ENCODE data around the gene RSPH1. TPM values are rescaled to one million over a fixed set of nuclear protein-coding genes. Genes with fewer than 3 reads are reported as not detected.

The RSPH1 gene
- total RNA-seq, 1 experiment from 2014 or later: 0.51 TPM

DNA sequence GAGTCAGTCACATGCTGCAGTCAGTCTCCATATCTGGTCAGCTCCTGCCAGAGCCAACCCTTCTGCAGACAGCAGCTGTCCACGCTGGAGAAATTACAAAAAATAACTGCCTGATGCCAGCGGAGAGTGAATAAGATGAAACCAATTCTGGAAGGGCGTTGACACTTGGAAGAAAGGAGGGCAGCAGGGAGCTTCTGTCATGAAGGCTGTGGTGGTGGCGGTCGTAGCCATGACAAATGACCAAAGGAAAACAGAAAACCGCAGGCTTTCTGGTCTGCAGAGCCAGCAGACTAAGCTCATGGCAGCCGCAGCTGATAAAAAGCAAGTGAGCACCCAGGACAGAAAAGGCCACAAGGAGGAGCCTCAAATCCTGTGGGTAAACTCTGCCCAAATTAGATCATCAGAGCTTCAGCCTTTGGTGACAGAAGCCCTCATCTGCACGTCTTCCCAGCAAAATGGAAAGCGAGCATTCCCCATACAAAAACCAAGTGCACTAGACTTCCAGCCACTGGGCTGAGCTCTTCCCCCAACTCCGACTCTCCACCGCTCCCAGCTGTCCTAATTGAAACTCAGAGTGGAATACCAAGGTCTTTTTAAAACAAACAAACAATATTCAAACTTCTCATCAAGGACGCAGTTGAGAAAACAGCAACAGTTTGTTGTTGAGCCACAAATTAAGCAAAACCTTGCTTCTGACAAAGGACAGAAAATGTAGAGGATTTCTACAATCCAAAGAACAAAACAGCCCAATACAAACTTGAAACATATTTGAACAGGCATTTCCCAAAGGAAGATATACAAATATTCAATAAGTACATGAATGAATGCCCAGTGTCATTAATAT is 28.7 kb downstream of the RSPH1 start:
- no peaks in the 10 kb centered on the region for H3K79me2 ChIP-seq (ENCODE audit: low read length)
- ChIA-PET CTCF (interaction anchor here (0.6 to 1.0 kb wide), 7 partner anchors 8 to 170 kb away, joined by 3 to 12 read pairs (median 5); no protein-coding TSS in a partner anchor), POLR2A (ENCODE audit: unreplicated experiment) (interaction anchor here (0.8 kb wide), 1 partner anchor 104 kb away, joined by 4 read pairs; no protein-coding TSS in a partner anchor)
- no peaks in the 10 kb centered on the region for H3K36me3 ChIP-seq (ENCODE audit: low read depth, low read length)
- peak overlapping the region; percentile 83 for H3K27ac ChIP-seq (ENCODE audit: low read length)
- H4K20me1 ChIP-seq (ENCODE audit: low read length): no peaks in the 10 kb centered on the region
- H3K9ac ChIP-seq (ENCODE audit: low read length): peak overlapping the region; percentile 46; the same call in 1 of the 2 replicates
- no peaks in the 10 kb centered on the region for H3K9me3 ChIP-seq (ENCODE audit: low read length)
- peak; percentile 34 for ATAC-seq
- no peak overlapping the region for H3K4me2 ChIP-seq (ENCODE audit: low read length)
- H3K4me3 ChIP-seq (ENCODE audit: low read length): no peak overlapping the region
- BruUV-seq (replicated peaks): no TSS peak
- H3K9me2 ChIP-seq (replicated peaks; ENCODE audit: low read length): no peaks in the 10 kb centered on the region
- H3F3A ChIP-seq (ENCODE audit: low read length, unreplicated experiment): no peaks in the 10 kb centered on the region
- H3K27me3 ChIP-seq (ENCODE audit: low read length): no peaks in the 10 kb centered on the region
- H3K4me1 ChIP-seq (ENCODE audit: insufficient read depth, low read length): peaks cover 21% of the 10 kb centered on the region
- intact Hi-C loops (cut with micrococcal nuclease): loop anchor here (2.0 kb wide), 1 partner anchor 69 kb away; no protein-coding TSS in a partner anchor
- DNase-seq: peak; percentile 50
- TF ChIP-seq CTCF (conservative IDR thresholded peaks at IDR 0.05; ENCODE audit: low read depth, low read length) (peak; percentile 62), EZH2 (IDR thresholded peaks at IDR 0.05; ENCODE audit: low read length, unreplicated experiment) (no peak), EZH2phosphoT487 (IDR thresholded peaks at IDR 0.05; ENCODE audit: borderline replicate concordance, low read length) (no peak)
- H2AFZ ChIP-seq (ENCODE audit: low read length): no peak overlapping the region

DNA sequence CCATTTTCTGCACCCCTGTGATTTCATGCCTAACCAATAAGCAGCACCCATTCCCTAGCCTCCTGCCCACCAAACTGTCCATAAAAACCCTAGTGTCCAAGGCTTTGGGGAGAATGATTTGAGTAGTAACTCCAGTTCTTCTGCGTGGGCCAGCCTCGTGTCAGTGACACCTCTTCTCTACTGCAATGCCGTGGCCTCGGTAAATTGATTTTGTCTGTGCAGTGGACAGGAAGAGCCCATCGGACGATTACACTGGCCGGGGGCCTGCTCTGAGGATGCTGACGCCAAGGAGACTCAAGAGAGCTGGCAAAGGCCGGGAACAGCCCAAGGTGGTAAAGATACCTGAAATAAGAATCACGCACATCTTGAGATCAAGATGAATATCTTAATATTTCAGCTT is 29.3 kb downstream of the RSPH1 start:
- intact Hi-C loops (cut with micrococcal nuclease): loop anchor here (2.0 kb wide), 1 partner anchor 70 kb away; no protein-coding TSS in a partner anchor
- ChIA-PET CTCF (interaction anchor here (0.6 to 1.0 kb wide), 6 partner anchors 8 to 169 kb away, joined by 3 to 9 read pairs (median 5); no protein-coding TSS in a partner anchor), POLR2A (ENCODE audit: unreplicated experiment) (no interaction called here)

More for the DNA sequence above, 29.3 kb downstream of the RSPH1 start:
- H3K9ac ChIP-seq (ENCODE audit: low read length): no peak overlapping the region
- H3F3A ChIP-seq (ENCODE audit: low read length, unreplicated experiment): no peaks in the 10 kb centered on the region
- H3K4me2 ChIP-seq (ENCODE audit: low read length): no peak overlapping the region
- H3K4me1 ChIP-seq (ENCODE audit: insufficient read depth, low read length): peaks cover 21% of the 10 kb centered on the region
- H3K36me3 ChIP-seq (ENCODE audit: low read depth, low read length): no peaks in the 10 kb centered on the region
- no TSS peak for BruUV-seq (replicated peaks)
- ATAC-seq (no peak), DNase-seq (no peak)
- H3K4me3 ChIP-seq (ENCODE audit: low read length): no peak overlapping the region
- H3K9me3 ChIP-seq (ENCODE audit: low read length): no peaks in the 10 kb centered on the region
- no peaks in the 10 kb centered on the region for H3K27me3 ChIP-seq (ENCODE audit: low read length)
- H3K9me2 ChIP-seq (replicated peaks; ENCODE audit: low read length): no peaks in the 10 kb centered on the region
- H3K79me2 ChIP-seq (ENCODE audit: low read length): no peaks in the 10 kb centered on the region
- H2AFZ ChIP-seq (ENCODE audit: low read length): no peak overlapping the region
- TF ChIP-seq EZH2phosphoT487 (IDR thresholded peaks at IDR 0.05; ENCODE audit: borderline replicate concordance, low read length): no peak
- TF ChIP-seq EZH2 (IDR thresholded peaks at IDR 0.05; ENCODE audit: low read length, unreplicated experiment): no peak
- no peak for TF ChIP-seq CTCF (conservative IDR thresholded peaks at IDR 0.05; ENCODE audit: low read depth, low read length)
- no peaks in the 10 kb centered on the region for H4K20me1 ChIP-seq (ENCODE audit: low read length)
- H3K27ac ChIP-seq (ENCODE audit: low read length): no peak overlapping the region
